HepG2 (cell line): Measurements from ENCODE around the gene DACT2. TPM values are rescaled to one million over a fixed set of nuclear protein-coding genes. Genes with fewer than 3 reads are reported as not detected.
A peak's percentile ranks its signal among the peaks of the same experiment; 100 is the strongest.

Experiments used
- CBX5 ChIP-seq: sonication (generic); formaldehyde crosslinking; IDR thresholded peaks from 2 replicates; pipeline ENCODE4 v1.4.0; 2020; ENCODE audit warnings: missing genetic modification reagents, borderline replicate concordance
- CENPX ChIP-seq: sonication (generic); formaldehyde crosslinking; IDR thresholded peaks from 2 replicates; pipeline ENCODE4 v1.9.0; 2021; ENCODE audit warnings: mild to moderate bottlenecking, missing genetic modification reagents, moderate library complexity
- CTCF ChIP-seq: sonication (generic); formaldehyde crosslinking; IDR thresholded peaks from 2 replicates; pipeline ENCODE4 v1.5.0; 2020; ENCODE audit warnings: mild to moderate bottlenecking, missing genetic modification reagents, moderate library complexity
- DMTF1 ChIP-seq: sonication (generic); formaldehyde crosslinking; IDR thresholded peaks from 2 replicates; pipeline ENCODE4 v1.4.0; 2020; ENCODE audit warnings: mild to moderate bottlenecking, missing genetic modification reagents
- KLF11 ChIP-seq: IDR thresholded peaks from 2 replicates; pipeline ENCODE4 v1.6.1; 2016; ENCODE audit warnings: missing compliant biosample characterization
- MEIS1 ChIP-seq: sonication (generic); formaldehyde crosslinking; IDR thresholded peaks from 2 replicates; pipeline ENCODE4 v1.9.0; 2021; ENCODE audit warnings: mild to moderate bottlenecking, missing genetic modification reagents, moderate library complexity, borderline replicate concordance
- NFAT5 ChIP-seq: sonication (generic); formaldehyde crosslinking; IDR thresholded peaks from 2 replicates; pipeline ENCODE4 v1.4.0; 2020; ENCODE audit warnings: missing genetic modification reagents
- RBM22 ChIP-seq: fragments of 200-400 bp; formaldehyde crosslinking; optimal IDR thresholded peaks from 2 replicates; pipeline ENCODE3; 2017; ENCODE audit warnings: mild to moderate bottlenecking, low read length, moderate library complexity
- RFX5 ChIP-seq: IDR thresholded peaks from 2 replicates; pipeline ENCODE4 v1.6.1; 2011; ENCODE audit warnings: low read depth, low read length, improper control_type of control experiment
- ZFP36L2 ChIP-seq: sonication (generic); formaldehyde crosslinking; IDR thresholded peaks from 2 replicates; pipeline ENCODE4 v1.4.0; 2020; ENCODE audit warnings: missing genetic modification reagents
- ZNF431 ChIP-seq: sonication (generic); formaldehyde crosslinking; IDR thresholded peaks from 2 replicates; pipeline ENCODE4 v1.9.0; 2022; ENCODE audit warnings: missing genetic modification reagents, low read depth, mild to moderate bottlenecking, borderline replicate concordance
- ZNF546 ChIP-seq: sonication (generic); formaldehyde crosslinking; conservative IDR thresholded peaks from 2 replicates; pipeline ENCODE4 v1.8.1; 2023; ENCODE audit warnings: mild to moderate bottlenecking, missing genetic modification reagents
- ZNF780A ChIP-seq: sonication (generic); formaldehyde crosslinking; IDR thresholded peaks from 2 replicates; pipeline ENCODE4 v1.8.0; 2022; ENCODE audit warnings: mild to moderate bottlenecking, missing genetic modification reagents, moderate library complexity
- ZNF800 ChIP-seq: sonication (generic); formaldehyde crosslinking; IDR thresholded peaks from 2 replicates; pipeline ENCODE4 v1.4.0; 2020; ENCODE audit warnings: missing genetic modification reagents
- ZNF883 ChIP-seq: sonication (generic); formaldehyde crosslinking; IDR thresholded peaks from 2 replicates; pipeline ENCODE4 v1.5.1; 2020; ENCODE audit warnings: mild to moderate bottlenecking, missing genetic modification reagents; ENCODE audit errors: not compliant biosample characterization
- polyA plus RNA-seq, 8 experiments: library from polyadenylated mRNA; depleted of rRNA in 3 of 8; stranded (reverse) in 7 of 8; unstranded in 1 of 8; fragments of >200 nt; fragmentation: Illumina TruSeq in 4 of 8; extraction: Trizol in 4 of 8; gene quantifications; 2 replicates each; pipeline versions ENCODE4 v1.2.1 to v1.2.3, GENCODE V29; 2011 to 2016; ENCODE audit warnings: low read depth in 4 of 8, missing spikeins in 1 of 8, mixed read lengths in 1 of 8; ENCODE audit not compliant: insufficient read depth in 1 of 8
- total RNA-seq, 5 experiments: library from RNA; depleted of rRNA; stranded (reverse); fragments of >200 nt; fragmentation: Illumina TruSeq; extraction: Trizol; gene quantifications; 2 replicates each; pipeline ENCODE4 v1.2.3, GENCODE V29; 2016; ENCODE audit warnings: low read depth in 1 of 5
- TF ChIP-seq, protein P1 (sequence below): IDR thresholded peaks from 2 replicates; pipeline ENCODE4 v1.6.1; 2016

The DACT2 gene
- total and polyA plus RNA-seq, 2 of the 13 experiments (the other 11 are each of a cell fraction or from before 2014, with no cell fraction given): 0.15 TPM; not detected in 1

GRCh38 chr6:168264593-168265335 is 54.8 kb downstream of the DACT2 start (continued):
- no peak; the same call in 1 of the 2 replicates for TF ChIP-seq CTCF (CRISPR knock-in tag)
- no peak for TF ChIP-seq MEIS1 (CRISPR knock-in tag)
- no peak for TF ChIP-seq KLF11
- no peak for TF ChIP-seq RBM22
- TF ChIP-seq RFX5: no peak
- no peak for TF ChIP-seq ZNF546 (CRISPR knock-in tag)
- no peak for TF ChIP-seq NFAT5
- TF ChIP-seq ZNF883: no peak
- no peak for TF ChIP-seq ZFP36L2 (CRISPR knock-in tag)
- TF ChIP-seq ZNF431 (CRISPR knock-in tag): no peak
- no peak for TF ChIP-seq CENPX (CRISPR knock-in tag)
- TF ChIP-seq CBX5 (CRISPR knock-in tag): peak; percentile 19; the same call in 1 of the 2 replicates
- no peak for TF ChIP-seq ZNF800
- no peak for TF ChIP-seq ZNF780A
- TF ChIP-seq DMTF1 (CRISPR knock-in tag): no peak
- TF ChIP-seq, protein P1, sequence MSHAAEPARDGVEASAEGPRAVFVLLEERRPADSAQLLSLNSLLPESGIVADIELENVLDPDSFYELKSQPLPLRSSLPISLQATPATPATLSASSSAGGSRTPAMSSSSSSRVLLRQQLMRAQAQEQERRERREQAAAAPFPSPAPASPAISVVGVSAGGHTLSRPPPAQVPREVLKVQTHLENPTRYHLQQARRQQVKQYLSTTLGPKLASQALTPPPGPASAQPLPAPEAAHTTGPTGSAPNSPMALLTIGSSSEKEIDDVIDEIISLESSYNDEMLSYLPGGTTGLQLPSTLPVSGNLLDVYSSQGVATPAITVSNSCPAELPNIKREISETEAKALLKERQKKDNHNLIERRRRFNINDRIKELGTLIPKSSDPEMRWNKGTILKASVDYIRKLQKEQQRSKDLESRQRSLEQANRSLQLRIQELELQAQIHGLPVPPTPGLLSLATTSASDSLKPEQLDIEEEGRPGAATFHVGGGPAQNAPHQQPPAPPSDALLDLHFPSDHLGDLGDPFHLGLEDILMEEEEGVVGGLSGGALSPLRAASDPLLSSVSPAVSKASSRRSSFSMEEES (CRISPR knock-in tag): peak; percentile 86
